ENCODE results near the gene RBMS3. TPM values are rescaled to one million over a fixed set of nuclear protein-coding genes. Genes with fewer than 3 reads are reported as not detected.
"Not testable (repeated sequence)": the region's sequence is repeated elsewhere in the genome, so short reads cannot be mapped to it uniquely, and the experiment has no call there.

The RBMS3 gene
- total and polyA plus RNA-seq, 4 donors, result 26.8 to 203 (median 94.8) TPM

- WGBS, 2 donors, result 97 to 98% methylated on average over 4 of the region's 4 CpGs
- Histone ChIP-seq H3K4me3 (ENCODE audit: low read length in 2 of 2) (no peak overlapping the region), H3K27ac (ENCODE audit: low read depth in 1 of 2, low read length in 2 of 2) (no peak overlapping the region), H3K27me3 (ENCODE audit: control insufficient read depth in 1 of 2, insufficient read depth in 2 of 2, low read length in 1 of 2) (no peaks in the 10 kb centered on the region), H3K4me1 (ENCODE audit: control insufficient read depth in 1 of 2, insufficient read depth in 2 of 2, low read length in 2 of 2) (no peaks in the 10 kb centered on the region), H3K36me3 (ENCODE audit: control insufficient read depth in 1 of 2, insufficient read depth in 2 of 2, low read length in 1 of 2) (no peaks in the 10 kb centered on the region), H3K9me3 (ENCODE audit: control insufficient read depth, low read length) (no peaks in the 10 kb centered on the region)
- no peak for ATAC-seq (ENCODE audit: low FRiP score)
- DNase-seq, result no peak
- intact Hi-C loops (cut with DNase I), result no loop called here
Measured at GRCh38 chr3:29773481-29773880, 492.6 kb downstream of the RBMS3 start.

GRCh38 chr3:29775340-29775739 lies 494.5 kb downstream of the RBMS3 start:
- no peaks in the 10 kb centered on the region for H3K4me1 ChIP-seq (ENCODE audit: control insufficient read depth in 1 of 2, insufficient read depth in 2 of 2, low read length in 2 of 2)
- 96 to 97% methylated on average over 5 of the region's 5 CpGs for WGBS, 2 donors
- DNase-seq, result no peak
- no peaks in the 10 kb centered on the region for H3K27me3 ChIP-seq (ENCODE audit: control insufficient read depth in 1 of 2, insufficient read depth in 2 of 2, low read length in 1 of 2)
- no peak overlapping the region for H3K27ac ChIP-seq (ENCODE audit: low read depth in 1 of 2, low read length in 2 of 2)
- no peak overlapping the region for H3K4me3 ChIP-seq (ENCODE audit: low read length in 2 of 2)
- intact Hi-C loops (cut with DNase I), result no loop called here
- H3K36me3 ChIP-seq (ENCODE audit: control insufficient read depth in 1 of 2, insufficient read depth in 2 of 2, low read length in 1 of 2), result no peaks in the 10 kb centered on the region
- no peaks in the 10 kb centered on the region for H3K9me3 ChIP-seq (ENCODE audit: control insufficient read depth, low read length)
- ATAC-seq (ENCODE audit: low FRiP score), result no peak

- ATAC-seq (ENCODE audit: low FRiP score), result no peak
Measured at GRCh38 chr3:29777869-29778268, 497.0 kb downstream of the RBMS3 start.

GRCh38 chr3:29789686-29790085 lies 508.8 kb downstream of the RBMS3 start:
- Histone ChIP-seq H3K27me3 (ENCODE audit: control insufficient read depth in 1 of 2, insufficient read depth in 2 of 2, low read length in 1 of 2) (no peaks in the 10 kb centered on the region), H3K36me3 (ENCODE audit: control insufficient read depth in 1 of 2, insufficient read depth in 2 of 2, low read length in 1 of 2) (no peaks in the 10 kb centered on the region), H3K4me1 (ENCODE audit: control insufficient read depth in 1 of 2, insufficient read depth in 2 of 2, low read length in 2 of 2) (peaks cover 0 to 1% of the 10 kb centered on the region in 2 donors), H3K27ac (ENCODE audit: low read depth in 1 of 2, low read length in 2 of 2) (no peak overlapping the region), H3K9me3 (ENCODE audit: control insufficient read depth, low read length) (no peaks in the 10 kb centered on the region), H3K4me3 (ENCODE audit: low read length in 2 of 2) (no peak overlapping the region)
- ATAC-seq (ENCODE audit: low FRiP score) (no peak), DNase-seq (no peak)
- WGBS, 2 donors, result 71 to 77% methylated on average over 1 of the region's 1 CpG
- intact Hi-C loops (cut with DNase I), result no loop called here

More at GRCh38 chr3:29777869-29778268, 497.0 kb downstream of the RBMS3 start:
- DNase-seq, result no peak
- no peak overlapping the region for H3K27ac ChIP-seq (ENCODE audit: low read depth in 1 of 2, low read length in 2 of 2)
- H3K9me3 ChIP-seq (ENCODE audit: control insufficient read depth, low read length), result no peaks in the 10 kb centered on the region
- WGBS, 2 donors, result 89 to 90% methylated on average over 1 of the region's 1 CpG
- H3K27me3 ChIP-seq (ENCODE audit: control insufficient read depth in 1 of 2, insufficient read depth in 2 of 2, low read length in 1 of 2), result no peaks in the 10 kb centered on the region
- no peaks in the 10 kb centered on the region for H3K4me1 ChIP-seq (ENCODE audit: control insufficient read depth in 1 of 2, insufficient read depth in 2 of 2, low read length in 2 of 2)
- intact Hi-C loops (cut with DNase I), result no loop called here
- H3K4me3 ChIP-seq (ENCODE audit: low read length in 2 of 2), result no peak overlapping the region
- H3K36me3 ChIP-seq (ENCODE audit: control insufficient read depth in 1 of 2, insufficient read depth in 2 of 2, low read length in 1 of 2), result no peaks in the 10 kb centered on the region

GRCh38 chr3:29796808-29797207 lies 515.9 kb downstream of the RBMS3 start:
- no peaks in the 10 kb centered on the region for H3K36me3 ChIP-seq (ENCODE audit: control insufficient read depth in 1 of 2, insufficient read depth in 2 of 2, low read length in 1 of 2)
- WGBS, 2 donors, result 97 to 98% methylated on average over 8 of the region's 8 CpGs
- no peaks in the 10 kb centered on the region for H3K9me3 ChIP-seq (ENCODE audit: control insufficient read depth, low read length)
- H3K4me1 ChIP-seq (ENCODE audit: control insufficient read depth in 1 of 2, insufficient read depth in 2 of 2, low read length in 2 of 2), result peaks cover 0 to 1% of the 10 kb centered on the region in 2 donors
- no peak overlapping the region for H3K27ac ChIP-seq (ENCODE audit: low read depth in 1 of 2, low read length in 2 of 2)
- intact Hi-C loops (cut with DNase I), result no loop called here
- ATAC-seq (ENCODE audit: low FRiP score) (no peak), DNase-seq (no peak)
- H3K27me3 ChIP-seq (ENCODE audit: control insufficient read depth in 1 of 2, insufficient read depth in 2 of 2, low read length in 1 of 2), result no peaks in the 10 kb centered on the region
- no peak overlapping the region for H3K4me3 ChIP-seq (ENCODE audit: low read length in 2 of 2)

GRCh38 chr3:29802057-29802456 lies 521.2 kb downstream of the RBMS3 start:
- Histone ChIP-seq H3K4me1 (ENCODE audit: control insufficient read depth in 1 of 2, insufficient read depth in 2 of 2, low read length in 2 of 2) (no peaks in the 10 kb centered on the region), H3K9me3 (ENCODE audit: control insufficient read depth, low read length) (no peaks in the 10 kb centered on the region), H3K4me3 (ENCODE audit: low read length in 2 of 2) (no peak overlapping the region), H3K36me3 (ENCODE audit: control insufficient read depth in 1 of 2, insufficient read depth in 2 of 2, low read length in 1 of 2) (no peaks in the 10 kb centered on the region), H3K27ac (ENCODE audit: low read depth in 1 of 2, low read length in 2 of 2) (no peak overlapping the region), H3K27me3 (ENCODE audit: control insufficient read depth in 1 of 2, insufficient read depth in 2 of 2, low read length in 1 of 2) (no peaks in the 10 kb centered on the region)
- WGBS, 2 donors, result 79 to 83% methylated on average over 4 of the region's 4 CpGs
- DNase-seq (no peak), ATAC-seq (ENCODE audit: low FRiP score) (no peak)
- intact Hi-C loops (cut with DNase I), result no loop called here

GRCh38 chr3:29804044-29804443 lies 523.2 kb downstream of the RBMS3 start:
- H3K9me3 ChIP-seq (ENCODE audit: control insufficient read depth, low read length), result no peaks in the 10 kb centered on the region

GRCh38 chr3:29805757-29806156 lies 524.9 kb downstream of the RBMS3 start:
- Histone ChIP-seq H3K27ac (ENCODE audit: low read depth in 1 of 2, low read length in 2 of 2) (no peak overlapping the region), H3K4me3 (ENCODE audit: low read length in 2 of 2) (no peak overlapping the region), H3K9me3 (ENCODE audit: control insufficient read depth, low read length) (no peaks in the 10 kb centered on the region), H3K36me3 (ENCODE audit: control insufficient read depth in 1 of 2, insufficient read depth in 2 of 2, low read length in 1 of 2) (no peaks in the 10 kb centered on the region), H3K4me1 (ENCODE audit: control insufficient read depth in 1 of 2, insufficient read depth in 2 of 2, low read length in 2 of 2) (no peaks in the 10 kb centered on the region), H3K27me3 (ENCODE audit: control insufficient read depth in 1 of 2, insufficient read depth in 2 of 2, low read length in 1 of 2) (no peaks in the 10 kb centered on the region)
- ATAC-seq (ENCODE audit: low FRiP score) (no peak), DNase-seq (no peak)
- 46 to 77% methylated on average over 1 of the region's 1 CpG for WGBS, 2 donors
- intact Hi-C loops (cut with DNase I), result no loop called here

More at GRCh38 chr3:29804044-29804443, 523.2 kb downstream of the RBMS3 start:
- H3K4me3 ChIP-seq (ENCODE audit: low read length in 2 of 2), result no peak overlapping the region
- H3K27ac ChIP-seq (ENCODE audit: low read depth in 1 of 2, low read length in 2 of 2), result no peak overlapping the region
- no peaks in the 10 kb centered on the region for H3K27me3 ChIP-seq (ENCODE audit: control insufficient read depth in 1 of 2, insufficient read depth in 2 of 2, low read length in 1 of 2)
- ATAC-seq (ENCODE audit: low FRiP score), result no peak
- intact Hi-C loops (cut with DNase I), result no loop called here
- H3K4me1 ChIP-seq (ENCODE audit: control insufficient read depth in 1 of 2, insufficient read depth in 2 of 2, low read length in 2 of 2), result no peaks in the 10 kb centered on the region
- H3K36me3 ChIP-seq (ENCODE audit: control insufficient read depth in 1 of 2, insufficient read depth in 2 of 2, low read length in 1 of 2), result no peaks in the 10 kb centered on the region
- no peak for DNase-seq

- H3K4me3 ChIP-seq (ENCODE audit: low read length in 2 of 2); intact Hi-C loops (cut with DNase I); H3K27ac ChIP-seq (ENCODE audit: low read depth in 1 of 2, low read length in 2 of 2); ATAC-seq (ENCODE audit: low FRiP score); H3K9me3 ChIP-seq (ENCODE audit: control insufficient read depth, low read length); H3K4me1 ChIP-seq (ENCODE audit: control insufficient read depth in 1 of 2, insufficient read depth in 2 of 2, low read length in 2 of 2); DNase-seq; H3K36me3 ChIP-seq (ENCODE audit: control insufficient read depth in 1 of 2, insufficient read depth in 2 of 2, low read length in 1 of 2); H3K27me3 ChIP-seq (ENCODE audit: control insufficient read depth in 1 of 2, insufficient read depth in 2 of 2, low read length in 1 of 2): not testable (repeated sequence)
- 86 to 89% methylated on average over 3 of the region's 3 CpGs for WGBS, 2 donors
Measured at GRCh38 chr3:29808324-29808723, 527.5 kb downstream of the RBMS3 start.
